Germinal center (tissue), 1 donor: ENCODE data around the gene ADAMTS14.
"Not testable (repeated sequence)": the region's sequence is repeated elsewhere in the genome, so short reads cannot be mapped to it uniquely, and the experiment has no call there.

Source experiments
- DNase-seq: peaks from one replicate; pipeline ENCODE4 v3.0.0; 2012; ENCODE audit warnings: mixed read lengths, low spot score

The ADAMTS14 gene

DNA sequence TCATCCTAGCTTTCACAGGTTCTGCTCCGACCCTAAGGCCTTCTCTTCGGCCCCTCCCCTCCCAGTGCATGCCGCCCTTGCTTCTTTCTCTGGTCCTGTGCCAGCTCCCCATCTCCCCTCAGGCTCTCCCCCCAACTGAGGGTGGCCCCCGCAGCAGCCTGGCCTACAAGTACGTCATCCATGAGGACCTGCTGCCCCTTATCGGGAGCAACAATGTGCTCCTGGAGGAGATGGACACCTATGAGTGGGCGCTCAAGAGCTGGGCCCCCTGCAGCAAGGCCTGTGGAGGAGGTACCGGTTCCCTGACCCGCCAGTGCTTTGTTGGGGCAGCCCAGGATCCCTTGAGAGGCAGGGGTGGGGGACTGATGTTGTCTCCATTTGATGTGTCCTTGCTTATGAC is 79.0 kb downstream of the ADAMTS14 start:
- no peak for DNase-seq

DNA sequence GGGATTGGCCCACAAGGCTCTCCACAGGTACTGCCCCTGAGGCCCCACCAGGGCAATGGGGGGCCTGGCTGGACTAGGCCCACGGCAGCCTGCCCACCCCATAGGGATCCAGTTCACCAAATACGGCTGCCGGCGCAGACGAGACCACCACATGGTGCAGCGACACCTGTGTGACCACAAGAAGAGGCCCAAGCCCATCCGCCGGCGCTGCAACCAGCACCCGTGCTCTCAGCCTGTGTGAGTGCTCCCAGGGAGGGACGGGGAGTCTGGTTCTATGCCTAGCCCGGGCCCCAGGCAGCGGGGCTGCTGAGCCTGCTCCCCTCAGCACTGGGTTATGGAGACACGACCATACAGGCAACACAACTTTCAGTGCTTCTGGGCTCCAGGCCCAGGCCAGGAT is 79.7 kb downstream of the ADAMTS14 start:
- no peak for DNase-seq

DNA sequence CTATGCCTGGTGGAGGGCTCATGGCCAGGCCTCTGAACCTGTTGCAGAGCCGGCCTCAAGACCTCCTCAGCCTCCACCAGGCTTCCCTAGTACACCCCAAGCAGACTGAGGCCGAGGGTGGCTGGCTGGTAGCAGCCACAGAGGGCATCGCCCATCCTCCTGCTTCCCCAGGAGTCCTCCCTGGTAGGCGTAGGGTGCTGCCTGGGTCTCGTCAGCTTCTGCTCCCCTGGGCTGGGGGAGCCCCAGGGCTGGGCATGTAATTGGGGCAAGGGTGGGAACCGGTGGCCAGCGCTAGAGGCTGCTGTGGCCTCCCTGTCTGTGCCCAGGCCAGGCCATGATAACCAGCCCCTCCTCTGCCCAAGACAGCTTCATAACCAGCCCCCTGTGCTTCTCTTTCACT is 80.3 kb downstream of the ADAMTS14 start:
- DNase-seq = no peak

DNA sequence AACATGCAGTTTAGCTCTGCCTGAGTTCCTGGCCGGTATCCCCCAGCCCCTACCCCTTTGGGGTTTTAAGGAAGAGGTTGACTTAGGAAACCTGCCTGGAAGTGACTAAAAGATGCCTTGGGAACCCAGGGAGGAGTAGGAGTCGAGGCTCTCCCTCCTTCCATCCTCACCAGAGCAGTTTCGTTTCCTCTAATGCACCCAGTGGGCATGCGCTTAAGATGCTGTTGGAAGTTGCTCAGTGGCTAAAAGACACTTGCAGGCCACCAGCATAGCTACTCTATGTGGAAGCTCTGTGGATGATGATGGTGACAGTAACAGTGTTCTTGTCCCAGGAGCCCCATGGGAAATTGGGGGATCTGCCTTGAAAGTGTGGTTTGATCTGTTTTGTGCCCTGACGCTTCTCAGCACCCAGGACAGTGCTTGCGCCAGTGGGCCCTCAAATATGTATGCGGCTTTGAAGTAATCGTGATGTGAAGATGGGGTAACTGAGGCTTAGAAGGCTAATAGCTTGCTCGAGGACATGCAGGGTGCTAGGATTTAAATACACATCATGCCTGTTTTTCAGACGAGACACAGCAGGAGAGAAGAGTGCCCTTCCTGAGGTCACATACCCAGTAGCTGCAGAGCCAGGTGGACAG is 80.8 kb downstream of the ADAMTS14 start:
- no peak for DNase-seq

DNA sequence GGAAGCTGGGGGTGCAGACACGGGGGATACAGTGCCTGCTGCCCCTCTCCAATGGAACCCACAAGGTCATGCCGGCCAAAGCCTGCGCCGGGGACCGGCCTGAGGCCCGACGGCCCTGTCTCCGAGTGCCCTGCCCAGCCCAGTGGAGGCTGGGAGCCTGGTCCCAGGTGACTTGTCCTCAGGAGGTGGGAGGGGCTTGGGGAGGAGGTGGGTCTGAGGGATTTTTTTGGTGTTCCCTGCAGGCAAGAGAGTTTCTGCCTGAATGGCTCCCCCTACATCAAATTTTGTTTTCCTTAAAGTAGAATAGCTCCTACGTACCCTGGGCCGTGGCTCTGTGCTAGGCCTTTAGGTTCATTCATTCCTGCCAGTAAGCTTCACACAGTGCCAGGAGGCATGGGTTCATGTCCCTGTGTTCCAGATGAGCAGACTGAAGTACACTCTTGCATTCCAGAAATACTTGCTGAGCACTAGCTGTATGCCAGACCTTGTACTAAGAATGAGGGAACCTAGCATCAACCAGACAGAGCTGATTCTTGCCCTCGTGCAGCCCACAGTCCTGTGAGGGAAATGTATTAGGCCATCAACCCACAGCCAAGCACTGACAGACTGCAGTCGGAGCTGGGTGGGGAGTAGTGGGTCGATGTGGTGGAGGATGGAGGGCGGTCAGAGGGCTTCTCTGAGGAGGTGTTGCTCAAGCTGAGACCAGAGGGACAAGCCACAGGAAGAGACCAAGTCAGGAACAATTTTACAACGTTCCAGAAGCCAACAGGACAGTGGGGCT is 81.7 kb downstream of the ADAMTS14 start:
- no peak for DNase-seq

DNA sequence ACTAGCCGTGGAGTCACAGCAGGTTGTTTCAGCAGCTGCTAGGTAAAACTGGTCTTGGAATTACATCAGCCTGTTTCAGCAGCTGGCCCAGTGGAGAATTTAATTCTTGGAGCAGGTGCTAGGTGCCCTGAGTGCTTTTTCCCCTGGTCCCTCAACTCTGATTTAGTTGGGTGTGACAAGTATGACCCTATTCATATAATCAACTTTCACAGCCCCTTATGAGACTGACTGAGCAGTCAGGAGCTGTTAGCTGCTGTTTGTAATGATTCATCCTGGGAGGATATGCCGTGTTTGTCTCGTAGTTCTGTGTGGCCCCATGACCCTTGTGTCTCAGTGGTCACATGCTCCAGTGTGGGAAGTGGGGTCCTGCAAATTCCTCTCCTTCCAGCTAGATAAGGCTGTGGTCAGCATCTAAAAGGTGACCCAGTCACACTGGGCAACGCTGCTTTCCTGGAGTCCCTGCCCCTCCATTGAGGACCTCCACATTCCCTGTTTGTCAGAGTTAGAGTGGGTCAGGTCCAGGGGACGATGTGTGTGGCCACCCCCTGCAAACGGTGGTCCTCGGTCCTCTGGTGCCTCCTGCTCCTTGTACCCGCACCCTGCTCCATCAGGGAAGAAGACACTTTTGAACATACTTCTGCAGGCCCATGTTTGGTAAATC is 84.5 kb downstream of the ADAMTS14 start:
- DNase-seq = no peak

DNA sequence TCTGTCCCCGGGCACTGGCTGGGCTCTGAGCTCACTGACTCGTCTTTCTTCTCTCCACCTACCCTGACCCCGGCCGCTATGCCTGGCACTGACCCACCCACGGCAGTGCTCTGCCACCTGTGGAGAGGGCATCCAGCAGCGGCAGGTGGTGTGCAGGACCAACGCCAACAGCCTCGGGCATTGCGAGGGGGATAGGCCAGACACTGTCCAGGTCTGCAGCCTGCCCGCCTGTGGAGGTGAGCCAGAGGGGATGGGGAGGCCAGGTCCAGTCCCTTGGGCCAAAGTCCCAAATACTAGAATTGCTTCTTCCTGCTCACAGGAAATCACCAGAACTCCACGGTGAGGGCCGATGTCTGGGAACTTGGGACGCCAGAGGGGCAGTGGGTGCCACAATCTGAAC is 85.5 kb downstream of the ADAMTS14 start:
- no peak for DNase-seq

DNA sequence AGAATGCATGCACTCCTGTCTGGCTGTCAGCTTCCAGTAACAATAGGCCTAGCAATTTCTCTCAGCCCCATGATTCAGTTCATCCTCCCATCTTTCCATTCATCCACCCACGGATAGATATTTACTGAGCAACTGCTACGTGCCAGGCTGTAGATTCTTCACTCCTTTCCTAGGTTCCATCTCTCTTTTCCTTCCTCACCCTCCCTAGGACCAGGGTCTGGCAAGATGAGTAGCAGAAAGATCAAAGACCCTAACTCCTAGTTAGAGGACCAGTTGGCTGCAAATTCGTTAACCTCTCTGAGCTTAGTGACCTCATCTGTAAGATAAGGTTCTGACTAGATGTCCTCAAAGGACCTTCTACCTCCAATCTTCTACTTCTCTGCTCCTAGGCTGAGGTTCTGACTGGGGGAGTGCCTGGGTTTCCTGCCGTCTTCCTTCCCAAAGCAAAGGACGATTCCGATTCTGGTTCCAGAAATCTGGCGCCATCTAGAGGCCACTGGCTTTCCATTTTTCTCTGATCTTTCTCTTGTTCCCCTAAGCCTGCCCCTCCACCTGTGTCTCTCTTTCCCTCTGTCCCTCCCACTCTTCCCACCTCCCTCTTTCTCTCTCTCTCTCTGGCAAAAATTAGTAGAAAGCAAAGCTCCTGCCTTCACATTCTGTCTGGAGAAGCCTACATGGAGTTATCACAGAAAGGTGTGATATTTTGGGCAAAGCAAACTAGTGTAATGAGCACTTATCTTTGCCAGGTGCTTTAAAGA is 86.6 kb downstream of the ADAMTS14 start:
- DNase-seq = peak; percentile 51

DNA sequence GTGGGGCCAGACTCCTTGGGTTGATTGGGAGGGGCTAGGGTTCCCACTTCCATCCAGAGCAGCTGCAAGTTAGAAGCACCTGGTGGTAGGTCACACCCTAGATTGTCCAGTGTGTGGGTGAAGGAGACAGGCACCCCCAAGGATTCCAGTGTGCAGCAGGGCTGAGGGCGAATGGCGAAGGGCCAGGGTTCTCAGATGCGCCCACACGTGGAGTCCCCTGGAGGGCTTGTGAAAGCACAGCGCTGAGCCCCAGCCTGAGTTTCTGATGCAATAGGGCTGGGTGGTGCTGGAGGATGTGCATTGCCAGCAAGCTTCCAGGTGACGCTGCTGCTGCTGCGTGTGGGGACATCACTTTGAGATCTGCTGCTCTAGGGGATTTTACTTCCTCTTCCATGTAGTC is 87.5 kb downstream of the ADAMTS14 start:
- no peak for DNase-seq

DNA sequence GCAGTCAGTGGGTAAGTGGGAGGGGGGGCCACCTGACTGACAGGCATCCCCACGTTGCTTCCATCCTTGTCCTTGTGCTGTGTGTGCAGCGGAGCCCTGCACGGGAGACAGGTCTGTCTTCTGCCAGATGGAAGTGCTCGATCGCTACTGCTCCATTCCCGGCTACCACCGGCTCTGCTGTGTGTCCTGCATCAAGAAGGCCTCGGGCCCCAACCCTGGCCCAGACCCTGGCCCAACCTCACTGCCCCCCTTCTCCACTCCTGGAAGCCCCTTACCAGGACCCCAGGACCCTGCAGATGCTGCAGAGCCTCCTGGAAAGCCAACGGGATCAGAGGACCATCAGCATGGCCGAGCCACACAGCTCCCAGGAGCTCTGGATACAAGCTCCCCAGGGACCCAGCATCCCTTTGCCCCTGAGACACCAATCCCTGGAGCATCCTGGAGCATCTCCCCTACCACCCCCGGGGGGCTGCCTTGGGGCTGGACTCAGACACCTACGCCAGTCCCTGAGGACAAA is 88.0 kb downstream of the ADAMTS14 start:
- no peak for DNase-seq

DNA sequence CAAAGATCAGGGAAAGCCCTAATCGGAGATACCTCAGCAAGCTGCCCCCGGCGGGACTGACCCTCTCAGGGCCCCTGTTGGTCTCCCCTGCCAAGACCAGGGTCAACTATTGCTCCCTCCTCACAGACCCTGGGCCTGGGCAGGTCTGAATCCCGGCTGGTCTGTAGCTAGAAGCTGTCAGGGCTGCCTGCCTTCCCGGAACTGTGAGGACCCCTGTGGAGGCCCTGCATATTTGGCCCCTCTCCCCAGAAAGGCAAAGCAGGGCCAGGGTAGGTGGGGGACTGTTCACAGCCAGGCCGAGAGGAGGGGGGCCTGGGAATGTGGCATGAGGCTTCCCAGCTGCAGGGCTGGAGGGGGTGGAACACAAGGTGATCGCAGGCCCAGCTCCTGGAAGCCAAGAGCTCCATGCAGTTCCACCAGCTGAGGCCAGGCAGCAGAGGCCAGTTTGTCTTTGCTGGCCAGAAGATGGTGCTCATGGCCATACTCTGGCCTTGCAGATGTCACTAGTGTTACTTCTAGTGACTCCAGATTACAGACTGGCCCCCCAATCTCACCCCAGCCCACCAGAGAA is 88.8 kb downstream of the ADAMTS14 start:
- no peak for DNase-seq

DNA sequence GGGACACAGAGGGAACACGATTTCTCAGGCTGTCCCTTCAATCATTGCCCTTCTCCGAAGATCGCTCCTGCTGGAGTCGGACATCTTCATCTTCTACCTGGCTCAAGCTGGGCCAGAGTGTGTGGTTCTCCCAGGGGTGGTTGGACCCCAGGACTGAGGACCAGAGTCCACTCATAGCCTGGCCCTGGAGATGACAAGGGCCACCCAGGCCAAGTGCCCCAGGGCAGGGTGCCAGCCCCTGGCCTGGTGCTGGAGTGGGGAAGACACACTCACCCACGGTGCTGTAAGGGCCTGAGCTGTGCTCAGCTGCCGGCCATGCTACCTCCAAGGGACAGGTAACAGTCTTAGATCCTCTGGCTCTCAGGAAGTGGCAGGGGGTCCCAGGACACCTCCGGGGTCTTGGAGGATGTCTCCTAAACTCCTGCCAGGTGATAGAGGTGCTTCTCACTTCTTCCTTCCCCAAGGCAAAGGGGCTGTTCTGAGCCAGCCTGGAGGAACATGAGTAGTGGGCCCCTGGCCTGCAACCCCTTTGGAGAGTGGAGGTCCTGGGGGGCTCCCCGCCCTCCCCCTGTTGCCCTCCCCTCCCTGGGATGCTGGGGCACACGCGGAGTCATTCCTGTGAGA is 89.5 kb downstream of the ADAMTS14 start:
- DNase-seq = no peak

DNA sequence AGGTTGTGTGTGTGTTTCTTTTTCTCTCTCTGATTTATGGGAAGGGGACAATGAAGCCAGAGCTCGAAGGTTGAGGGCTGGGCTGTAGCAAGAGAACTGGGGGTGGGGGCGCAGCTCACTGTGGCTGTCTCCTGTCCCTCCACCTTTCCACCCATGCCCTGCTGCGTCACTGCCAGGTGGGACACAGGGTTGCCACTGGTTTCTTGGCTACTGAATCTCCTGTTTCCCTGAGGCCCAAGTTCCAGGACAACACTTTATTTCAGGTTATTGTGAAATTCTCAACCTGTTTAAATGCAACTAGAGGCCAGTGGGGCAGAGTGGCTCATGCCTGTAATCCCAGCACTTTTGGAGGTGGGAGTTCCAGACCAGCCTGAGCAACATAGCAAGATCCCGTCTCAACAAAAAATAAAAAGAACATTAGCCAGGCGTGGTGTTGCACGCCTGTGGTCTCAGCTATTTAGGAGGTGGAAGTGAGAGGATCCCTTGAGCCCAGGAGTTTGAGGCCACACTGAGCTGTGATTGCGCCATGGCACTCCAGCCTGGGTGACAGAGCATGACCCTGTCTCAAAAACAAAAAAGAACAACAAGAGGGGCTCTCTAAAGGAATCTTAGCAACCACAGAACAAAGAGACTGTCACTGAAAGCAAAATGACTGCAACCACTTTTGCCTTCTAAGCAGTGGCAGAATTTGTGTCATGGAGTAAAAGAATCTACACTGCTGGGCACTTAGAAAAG is 90.3 kb downstream of the ADAMTS14 start:
- DNase-seq = no peak

DNA sequence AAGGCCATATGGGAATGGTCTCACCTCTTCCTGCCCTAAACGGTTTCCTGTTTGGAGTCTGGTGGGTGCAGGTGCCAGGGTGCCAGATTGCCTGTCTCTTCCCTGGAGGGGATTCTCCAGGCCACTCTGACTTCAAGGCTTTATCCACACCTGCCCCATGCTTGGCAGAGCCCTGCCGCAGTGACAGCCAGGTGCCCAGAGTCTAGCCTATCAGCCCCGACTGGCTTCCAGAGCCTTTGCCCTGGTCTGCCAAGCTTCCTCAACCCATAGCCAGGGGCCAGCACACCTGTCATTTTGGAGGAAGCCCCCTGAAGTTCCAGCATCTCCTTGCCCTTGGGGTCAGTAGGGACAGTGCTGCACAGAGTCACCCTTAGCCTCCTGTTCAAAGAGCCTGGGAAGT is 91.3 kb downstream of the ADAMTS14 start:
- DNase-seq = no peak

DNA sequence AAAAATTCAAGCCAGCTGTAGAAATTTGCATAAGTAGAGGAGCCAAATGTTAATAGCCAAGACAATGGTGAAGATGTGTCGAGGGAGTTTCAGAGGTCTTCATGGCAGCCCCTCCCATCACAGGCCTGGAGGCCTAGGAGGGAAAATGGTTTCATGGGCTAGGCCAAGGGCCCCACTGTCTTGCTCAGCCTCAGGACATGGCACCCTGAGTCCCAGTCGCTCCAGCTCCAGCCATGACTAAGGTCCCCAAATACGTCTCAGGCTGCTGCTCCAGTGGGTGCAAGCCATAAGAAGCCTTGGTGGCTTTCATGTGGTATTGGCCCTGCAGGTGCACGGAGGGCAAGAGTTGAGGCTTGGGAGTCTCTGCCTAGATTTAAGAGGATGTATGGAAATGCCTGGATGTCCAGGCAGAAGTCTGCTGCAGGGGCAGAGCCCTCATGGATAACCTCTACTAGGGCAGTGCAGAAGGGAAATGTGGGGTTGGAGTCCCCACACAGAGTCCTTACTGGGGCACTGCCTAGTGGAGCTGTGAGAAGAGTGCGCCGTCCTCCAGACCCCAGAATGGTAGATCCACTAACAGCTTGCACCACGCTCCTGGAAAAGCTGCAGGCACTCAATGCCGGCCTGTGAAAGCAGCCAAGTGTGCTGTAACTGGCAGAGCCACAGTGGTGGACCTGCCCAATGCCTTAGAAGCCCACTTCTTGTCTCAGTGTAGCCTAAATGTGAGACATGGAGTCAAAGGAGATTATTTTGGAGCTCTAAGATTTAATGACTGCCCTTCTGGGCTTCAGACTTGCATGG is 93.7 kb downstream of the ADAMTS14 start:
- DNase-seq = no peak

DNA sequence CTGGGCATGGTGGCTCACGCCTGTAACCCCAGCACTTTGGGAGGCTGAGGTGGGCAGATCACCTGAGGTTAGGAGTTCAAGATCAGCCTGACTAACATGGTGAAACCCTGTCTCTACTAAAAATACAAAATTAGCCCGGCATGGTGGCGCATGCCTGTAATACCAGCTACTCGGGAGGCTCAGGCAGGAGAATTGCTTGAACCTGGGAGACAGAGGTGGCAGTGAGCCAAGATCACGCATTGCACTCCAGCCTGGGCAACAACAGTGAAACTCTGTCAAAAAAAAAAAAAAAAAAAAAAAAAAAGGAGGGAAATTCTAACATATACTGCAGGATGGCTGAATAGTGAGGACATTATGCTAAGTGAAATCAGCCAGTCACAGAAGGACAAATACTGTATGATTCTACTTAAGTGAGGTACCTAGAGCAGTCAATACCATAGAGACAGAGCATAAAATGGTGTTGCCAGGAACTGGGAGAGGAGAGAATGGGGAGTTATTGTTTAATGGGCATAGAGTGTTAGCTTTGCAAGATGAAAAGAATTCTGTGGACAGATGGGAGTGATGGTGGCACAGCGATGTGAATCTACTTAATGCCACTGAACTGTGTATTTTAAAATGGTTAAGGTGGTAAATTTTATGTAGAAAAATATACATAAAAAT is 95.8 kb downstream of the ADAMTS14 start:
- not testable (repeated sequence) for DNase-seq

DNA sequence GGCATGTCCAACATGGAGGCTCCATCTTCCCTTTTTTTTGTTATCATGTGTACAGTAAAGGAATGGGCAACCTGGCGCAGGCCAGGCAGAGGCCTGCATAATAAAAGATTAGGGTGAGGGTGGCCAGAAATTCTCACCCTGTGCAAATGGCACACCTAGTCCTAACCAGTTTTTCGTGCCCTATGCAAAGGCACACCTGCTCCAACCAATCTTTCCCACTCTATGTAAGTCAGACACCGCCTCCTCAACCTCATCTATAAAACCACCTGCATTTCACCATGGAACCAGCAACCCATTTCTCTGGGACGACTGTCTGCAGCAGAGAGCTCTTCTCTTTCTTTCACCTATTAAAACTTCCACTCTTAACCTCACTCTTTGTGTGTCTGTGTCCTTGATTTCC is 96.8 kb downstream of the ADAMTS14 start:
- DNase-seq = no peak

DNA sequence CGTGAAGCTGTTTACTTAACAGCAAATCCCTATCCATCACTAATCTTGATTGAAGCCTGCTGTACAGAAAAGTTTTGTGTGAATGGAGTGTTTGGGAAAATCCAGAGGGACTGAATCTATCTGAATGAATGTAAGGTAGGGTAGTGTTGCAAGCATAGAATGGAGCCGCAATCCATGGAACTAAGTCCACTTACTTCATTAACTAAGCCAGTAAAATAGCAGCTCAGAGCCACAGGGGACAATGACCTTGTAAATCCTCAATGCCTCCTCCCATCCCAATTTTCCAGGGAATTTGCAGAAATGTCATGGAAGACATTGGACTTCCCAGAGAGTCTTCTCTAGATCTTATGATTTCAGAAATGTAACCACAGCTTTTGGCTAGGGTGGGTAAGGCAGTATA is 97.7 kb downstream of the ADAMTS14 start:
- no peak for DNase-seq

DNA sequence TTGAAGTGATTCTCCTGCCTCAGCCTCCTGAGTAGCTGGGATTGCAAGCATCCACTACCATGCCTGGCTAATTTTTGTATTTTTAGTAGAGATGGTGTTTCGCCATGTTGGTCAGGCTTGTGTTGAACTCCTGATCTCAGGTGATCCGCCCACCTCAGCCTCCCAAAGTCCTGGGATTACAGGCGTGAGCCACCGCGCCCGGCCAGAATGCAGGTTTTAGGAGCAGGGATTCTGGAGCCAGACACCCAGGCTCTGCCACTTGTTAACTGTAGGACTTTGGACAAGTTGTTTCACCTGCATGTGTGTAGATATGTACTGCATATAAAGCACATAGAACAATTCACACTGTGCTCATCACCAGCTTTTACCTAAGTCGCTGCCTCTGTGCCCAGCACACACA is 98.2 kb downstream of the ADAMTS14 start:
- DNase-seq = not testable (repeated sequence)
